ENCODE results near the gene LDLRAP1.

GRCh38 chr1:25563330-25564215 lies 20.2 kb downstream of the LDLRAP1 start:
- TF ChIP-seq, protein P1, sequence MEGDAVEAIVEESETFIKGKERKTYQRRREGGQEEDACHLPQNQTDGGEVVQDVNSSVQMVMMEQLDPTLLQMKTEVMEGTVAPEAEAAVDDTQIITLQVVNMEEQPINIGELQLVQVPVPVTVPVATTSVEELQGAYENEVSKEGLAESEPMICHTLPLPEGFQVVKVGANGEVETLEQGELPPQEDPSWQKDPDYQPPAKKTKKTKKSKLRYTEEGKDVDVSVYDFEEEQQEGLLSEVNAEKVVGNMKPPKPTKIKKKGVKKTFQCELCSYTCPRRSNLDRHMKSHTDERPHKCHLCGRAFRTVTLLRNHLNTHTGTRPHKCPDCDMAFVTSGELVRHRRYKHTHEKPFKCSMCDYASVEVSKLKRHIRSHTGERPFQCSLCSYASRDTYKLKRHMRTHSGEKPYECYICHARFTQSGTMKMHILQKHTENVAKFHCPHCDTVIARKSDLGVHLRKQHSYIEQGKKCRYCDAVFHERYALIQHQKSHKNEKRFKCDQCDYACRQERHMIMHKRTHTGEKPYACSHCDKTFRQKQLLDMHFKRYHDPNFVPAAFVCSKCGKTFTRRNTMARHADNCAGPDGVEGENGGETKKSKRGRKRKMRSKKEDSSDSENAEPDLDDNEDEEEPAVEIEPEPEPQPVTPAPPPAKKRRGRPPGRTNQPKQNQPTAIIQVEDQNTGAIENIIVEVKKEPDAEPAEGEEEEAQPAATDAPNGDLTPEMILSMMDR (conservative IDR thresholded peaks at IDR 0.05), result no peak
- no peak for TF ChIP-seq EZH2 (IDR thresholded peaks at IDR 0.05; ENCODE audit: low read depth)

Measured in PC-9 (cell line).